ENCODE results near the gene TMEM101.
"Not testable (repeated sequence)": the region's sequence is repeated elsewhere in the genome, so short reads cannot be mapped to it uniquely, and the experiment has no call there.

TMEM101 gene

DNA sequence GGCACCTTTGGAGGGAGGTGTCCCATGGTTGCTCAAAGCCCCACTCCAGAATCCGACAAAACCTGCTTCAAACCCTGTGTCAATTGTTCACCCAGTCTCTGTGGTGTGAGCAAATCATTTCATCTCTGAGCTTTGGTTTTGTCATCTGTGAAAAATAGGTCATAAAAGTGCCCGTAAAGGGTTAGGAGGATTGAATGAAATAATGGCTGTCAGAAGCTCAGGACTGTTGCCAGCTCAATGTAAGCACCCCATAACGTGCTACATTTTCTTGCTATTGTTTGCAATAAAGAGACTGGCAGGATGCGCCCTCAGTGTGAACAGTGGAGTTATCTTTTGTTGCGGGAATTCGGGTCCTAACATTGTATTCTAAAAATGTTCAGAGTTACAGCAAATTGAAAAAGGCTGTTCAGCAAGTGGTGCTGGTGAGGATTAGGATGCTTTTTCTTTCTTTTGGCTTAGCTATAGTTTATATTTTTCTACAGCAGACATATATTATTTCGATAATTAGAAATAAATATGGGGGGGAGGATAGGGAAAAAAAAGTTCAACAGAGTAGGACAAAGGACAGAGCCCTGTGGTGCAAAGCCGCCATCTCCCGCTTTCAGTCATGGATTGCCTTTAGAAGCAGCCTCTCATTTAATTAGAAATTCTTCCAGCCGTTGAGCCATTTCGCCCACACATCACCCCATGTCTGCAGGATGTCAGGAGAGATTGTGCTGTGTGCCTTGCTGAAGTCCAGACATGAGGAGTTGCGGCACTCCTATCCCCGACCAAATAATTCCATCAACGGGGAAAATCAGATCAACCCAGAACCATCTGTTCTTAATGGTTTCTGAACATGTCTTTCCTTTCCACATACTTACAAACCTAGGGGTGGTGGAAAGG, 40.1 kb downstream of the TMEM101 start:
- no peak for DNase-seq (ENCODE audit: low spot score)

DNA sequence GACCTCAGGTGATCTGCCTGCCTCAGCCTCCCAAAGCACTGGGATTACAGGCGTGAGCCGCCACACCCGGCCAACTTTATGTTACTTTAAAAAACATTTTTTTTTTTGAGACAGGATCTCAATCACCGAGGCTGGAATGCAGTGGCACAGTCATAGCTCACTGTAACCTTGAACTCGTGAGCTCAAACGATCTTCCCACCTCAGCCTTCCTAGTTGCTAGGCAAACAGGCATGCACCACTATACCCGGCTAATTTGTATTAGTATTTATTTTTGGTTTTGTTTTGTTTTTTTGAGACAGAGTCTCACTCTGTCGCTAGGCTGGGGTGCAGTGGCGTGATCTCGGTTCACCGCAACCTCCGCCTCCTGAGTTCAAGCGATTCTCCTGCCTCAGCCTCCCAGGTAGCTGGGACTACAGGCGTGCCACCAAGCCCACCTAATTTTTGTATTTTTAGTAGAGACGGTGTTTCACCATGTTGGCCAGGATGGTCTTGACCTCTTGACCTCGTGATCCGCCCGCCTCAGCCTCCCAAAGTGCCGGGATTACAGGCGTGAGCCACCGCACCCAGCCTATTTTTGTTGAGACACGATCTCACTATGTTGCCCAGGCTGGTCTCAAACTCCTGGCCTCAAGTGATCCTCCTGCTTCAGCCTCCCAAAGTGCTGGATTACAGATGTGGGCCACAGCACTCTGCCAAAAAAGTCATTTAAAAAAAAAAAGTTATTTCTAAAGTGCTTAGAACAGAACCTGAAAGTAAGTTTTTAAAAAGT, 42.1 kb downstream of the TMEM101 start:
- not testable (repeated sequence) for DNase-seq (ENCODE audit: low spot score)

DNA sequence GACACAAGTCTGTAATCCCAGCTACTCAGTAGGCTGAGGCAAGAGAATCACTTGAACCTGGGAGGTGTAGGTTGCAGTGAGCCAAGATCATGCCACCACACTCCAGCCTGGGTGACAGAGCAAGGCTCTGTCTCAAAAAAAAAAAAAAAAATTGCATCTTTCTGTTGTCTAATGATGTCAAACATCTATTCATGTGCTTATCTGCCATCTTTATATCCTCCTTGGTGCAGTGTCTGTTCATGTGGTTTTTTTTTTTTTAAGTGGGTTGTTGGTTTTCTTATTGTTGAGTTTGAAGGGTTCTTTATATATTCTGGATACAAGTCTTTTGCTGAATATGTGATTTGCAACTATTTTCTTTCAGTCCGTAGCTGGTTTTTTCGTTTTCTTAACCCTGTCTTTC, 43.3 kb downstream of the TMEM101 start:
- DNase-seq (ENCODE audit: low spot score) = not testable (repeated sequence)

DNA sequence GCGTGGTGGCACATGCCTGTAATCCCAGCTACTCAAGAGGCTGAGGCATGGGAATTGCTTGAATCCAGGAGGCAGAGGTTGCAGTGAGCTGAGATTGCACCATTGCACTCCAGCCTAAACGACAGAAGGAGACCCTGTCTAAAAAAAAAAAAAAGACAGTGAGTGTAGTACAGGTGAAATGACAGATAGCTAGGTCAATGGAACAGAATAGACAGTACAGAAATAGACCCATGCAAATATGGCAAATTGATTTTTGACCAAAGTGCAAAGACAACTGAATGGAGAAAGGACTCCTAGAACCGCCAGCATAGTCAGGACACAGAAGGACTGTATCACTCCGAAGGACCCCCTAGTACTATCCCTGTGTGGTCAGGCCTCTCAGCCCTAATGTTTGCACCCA, 44.4 kb downstream of the TMEM101 start:
- no peak for DNase-seq (ENCODE audit: low spot score)

- DNase-seq (ENCODE audit: low spot score) = no peak
Measured at GRCh38 chr17:43967251-43967875, 47.4 kb downstream of the TMEM101 start.

GRCh38 chr17:43966276-43966675, 48.5 kb downstream of the TMEM101 start:
- no peak for DNase-seq (ENCODE audit: low spot score)

DNA sequence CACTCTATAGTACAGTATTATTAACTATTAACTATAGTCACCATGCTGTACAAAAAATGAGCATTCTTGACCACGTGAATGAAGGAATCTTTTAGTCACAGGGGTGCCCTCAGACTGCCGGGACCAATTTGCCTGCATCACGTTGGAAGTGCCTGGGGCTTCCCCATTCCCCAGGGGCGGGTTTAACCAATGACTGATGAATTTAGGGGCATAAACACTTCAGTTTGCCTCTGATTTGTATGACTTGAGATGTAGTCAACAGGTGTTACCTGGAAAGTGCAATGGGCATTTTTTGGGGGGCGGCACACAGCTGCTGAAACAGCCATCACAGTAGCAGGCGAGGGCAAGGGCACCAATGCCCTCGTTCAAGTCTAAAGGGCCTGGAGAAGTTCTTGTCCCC, 52.3 kb downstream of the TMEM101 start:
- no peak for DNase-seq (ENCODE audit: low spot score)

DNA sequence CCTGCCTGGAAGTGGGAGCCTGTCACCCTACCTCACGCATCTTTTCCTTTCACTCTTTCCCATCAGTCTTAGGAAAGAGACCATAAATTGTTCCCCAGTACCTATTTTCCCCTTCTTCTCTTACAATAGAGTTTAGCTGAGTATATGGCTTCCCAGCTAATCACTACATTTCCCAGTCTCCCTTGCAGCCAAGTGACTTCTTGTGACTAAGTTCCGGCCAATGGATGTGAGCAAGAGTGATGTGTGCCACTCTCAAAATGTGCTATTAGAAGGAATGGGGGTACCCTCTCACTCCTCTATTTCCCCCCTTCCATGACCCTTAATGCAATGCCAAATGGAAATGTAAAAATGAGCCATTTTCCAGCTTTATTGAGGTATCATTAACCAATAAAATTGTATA, 52.8 kb downstream of the TMEM101 start:
- no peak for DNase-seq (ENCODE audit: low spot score)

GRCh38 chr17:43961292-43961691, 53.5 kb downstream of the TMEM101 start:
- not testable (repeated sequence) for DNase-seq (ENCODE audit: low spot score)
